Activated T-cell treated with anti-CD3 and anti-CD28 coated beads for 4 hours (primary cell): ENCODE data around the gene UTF1.
"Not testable (repeated sequence)": the region's sequence is repeated elsewhere in the genome, so short reads cannot be mapped to it uniquely, and the experiment has no call there.

Source experiments
- DNase-seq: peaks from one replicate; pipeline ENCODE4 v3.0.0-alpha.2; 2020

The UTF1 gene

DNA sequence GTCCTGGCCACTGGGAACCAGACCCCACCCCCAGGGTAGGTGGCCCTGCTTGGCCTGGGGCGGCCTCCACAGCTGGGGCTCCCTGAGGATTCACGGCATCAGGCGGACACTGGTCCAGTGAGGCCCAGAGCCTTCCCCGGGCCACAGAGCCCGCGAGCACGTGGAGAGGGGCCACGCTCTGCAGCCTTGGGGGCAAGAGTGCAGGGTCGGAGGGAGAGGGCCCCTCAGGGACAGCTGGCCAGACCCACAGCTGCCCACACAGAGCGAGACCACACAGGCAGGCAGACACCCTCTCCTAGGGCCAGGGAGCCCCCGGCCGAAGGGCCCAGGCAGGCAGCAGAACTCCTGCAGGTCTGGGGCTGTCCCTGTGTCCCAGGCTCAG, 18.3 kb downstream of the UTF1 start:
- DNase-seq = no peak

DNA sequence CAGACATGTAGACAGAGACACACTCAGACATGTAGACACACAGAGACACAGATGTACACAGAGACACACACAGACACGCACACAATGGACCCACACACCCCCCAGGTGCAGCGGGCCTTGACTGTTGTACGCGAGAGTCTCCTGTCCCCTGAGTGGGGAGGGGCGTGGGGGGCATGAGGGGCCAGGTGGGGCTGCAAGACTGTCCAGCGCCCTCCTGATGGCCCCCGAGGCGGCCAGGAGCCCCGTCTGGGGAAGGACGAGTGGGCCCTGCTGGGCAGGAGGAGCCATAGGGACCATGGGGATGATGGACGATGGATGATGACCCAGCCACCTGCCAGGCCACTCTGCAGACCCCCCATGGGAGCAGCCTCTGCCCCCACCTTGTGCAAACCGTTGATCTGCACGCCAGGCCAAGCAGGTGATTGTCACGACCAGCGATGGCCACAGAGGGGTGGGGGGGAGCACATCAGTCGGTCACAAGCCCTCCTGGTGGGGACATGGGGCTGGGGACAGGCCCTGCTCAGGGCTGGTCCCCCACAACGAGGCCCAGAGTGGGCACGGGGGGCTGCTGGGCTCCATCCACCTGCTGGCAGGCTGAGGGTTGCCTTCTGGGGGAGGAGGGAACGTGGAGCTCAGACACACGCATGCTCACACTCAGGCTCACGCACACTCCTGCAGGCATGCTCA, 19.2 kb downstream of the UTF1 start:
- DNase-seq = no peak

DNA sequence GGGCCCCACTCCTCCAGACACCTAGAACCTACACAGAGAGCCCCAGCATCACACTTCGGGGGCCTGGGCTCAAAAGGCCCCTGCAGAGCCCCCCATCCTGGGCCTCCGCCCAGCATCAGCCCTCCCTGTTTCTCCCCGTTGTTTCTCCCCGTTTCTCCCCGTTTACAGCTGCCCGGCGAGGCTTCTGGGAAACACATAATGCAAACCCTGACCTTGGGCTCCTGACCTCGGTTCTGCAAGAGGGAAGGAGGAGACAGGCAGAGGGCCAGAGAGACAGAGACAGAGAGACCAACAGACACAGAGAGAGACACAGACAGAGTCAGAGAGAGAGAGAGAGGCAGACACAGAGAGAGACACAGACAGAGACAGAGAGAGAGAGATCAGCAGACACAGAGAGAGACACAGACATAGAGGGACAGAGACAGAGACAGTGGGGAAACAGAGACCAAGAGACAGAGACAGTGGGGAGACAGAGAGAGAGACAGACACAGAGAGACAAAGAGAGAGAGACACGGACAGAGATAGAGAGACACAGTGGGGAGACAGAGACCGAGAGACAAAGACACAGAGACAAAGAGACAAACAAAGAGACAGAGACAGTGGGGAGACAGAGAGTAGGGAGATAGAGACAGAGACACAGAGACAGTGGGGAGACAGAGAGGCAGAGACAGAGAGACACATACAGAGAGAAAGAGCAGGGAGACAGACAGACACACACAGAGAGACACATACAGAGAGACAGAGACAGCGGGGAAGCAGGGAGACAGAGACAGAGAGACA, 20.1 kb downstream of the UTF1 start:
- no peak for DNase-seq

DNA sequence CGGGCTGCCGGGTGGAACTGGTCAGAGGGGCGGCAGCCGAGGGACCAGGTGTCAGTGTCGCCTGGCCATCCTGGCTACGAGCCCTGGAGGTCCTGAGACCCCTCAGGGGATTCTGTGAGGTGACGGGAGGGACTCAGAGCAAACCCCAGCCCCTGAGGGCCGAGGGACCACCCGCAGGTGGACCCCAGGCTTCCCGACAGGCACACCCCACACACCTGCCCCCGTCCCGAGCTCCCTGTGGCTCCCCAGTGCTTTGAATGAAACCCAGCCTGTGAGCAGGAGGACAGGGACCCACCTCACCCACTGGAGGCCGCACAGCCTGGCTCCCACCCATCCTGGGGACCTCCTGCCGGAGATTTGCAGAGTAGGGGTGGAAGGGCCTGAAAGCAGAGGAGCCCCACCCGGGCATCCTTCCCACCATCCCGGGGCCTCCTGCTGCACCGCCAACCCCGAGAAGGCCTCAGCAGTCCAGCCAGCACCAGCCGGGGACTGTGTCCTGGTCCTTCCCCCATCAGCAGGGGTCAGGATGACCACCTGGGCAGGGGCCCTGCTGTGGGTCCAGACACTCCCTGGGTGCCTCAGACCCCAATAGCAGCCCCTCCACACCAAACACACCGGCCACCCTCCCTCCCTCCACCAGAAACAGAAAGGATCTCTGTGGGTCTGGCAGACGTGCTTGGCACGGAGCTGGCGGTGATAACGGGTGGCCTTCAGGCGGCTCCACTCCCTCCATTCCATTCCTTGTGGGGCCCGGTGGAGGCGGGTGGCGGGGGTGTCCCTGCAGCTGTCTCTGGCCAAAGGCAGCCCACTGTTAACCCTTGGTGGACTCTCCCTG, 21.6 kb downstream of the UTF1 start:
- DNase-seq = no peak

DNA sequence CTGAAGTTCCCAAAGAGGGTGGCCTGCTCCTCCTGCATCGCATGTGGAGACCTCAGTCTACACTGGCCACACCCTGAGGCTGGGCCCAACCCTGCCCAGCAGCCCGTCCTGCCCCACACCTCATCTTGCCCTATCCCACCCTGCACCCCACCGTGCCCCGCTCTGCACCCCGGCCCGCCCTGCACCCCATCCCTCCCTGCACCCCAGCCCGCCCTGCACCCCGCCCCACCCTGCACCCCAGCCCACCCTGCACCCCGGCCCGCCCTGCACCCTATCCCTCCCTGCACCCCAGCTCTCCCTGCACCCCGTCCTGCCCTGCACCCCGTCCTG, 22.2 kb downstream of the UTF1 start:
- DNase-seq = no peak

DNA sequence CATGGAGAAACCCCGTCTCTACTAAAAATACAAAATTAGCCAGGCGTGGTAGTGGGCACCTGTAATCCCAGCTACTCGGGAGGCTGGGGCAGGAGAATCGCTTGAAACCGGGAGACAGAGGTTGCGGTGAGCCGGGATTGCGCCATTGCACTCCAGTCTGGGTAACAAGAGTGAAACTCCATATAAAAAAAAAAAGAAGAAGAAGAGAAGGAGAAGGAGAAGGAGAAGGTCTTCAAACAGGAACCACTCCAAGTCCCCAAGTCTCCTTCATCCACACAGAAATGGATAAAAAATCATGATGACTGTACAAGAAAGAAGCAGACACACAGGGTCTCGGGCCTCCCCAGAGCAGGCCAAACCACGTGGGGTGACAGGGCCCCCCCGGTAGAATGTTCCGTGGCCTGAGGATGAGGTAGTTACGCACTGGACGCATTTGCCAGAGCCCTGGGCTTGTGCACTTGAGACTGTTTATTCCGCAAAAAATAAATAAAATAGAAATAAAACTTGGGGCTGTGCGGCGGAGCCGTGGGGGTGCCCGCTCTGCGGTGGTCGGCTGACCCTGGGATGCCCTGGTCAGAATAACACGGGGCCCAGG, 23.4 kb downstream of the UTF1 start:
- DNase-seq = no peak

GRCh38 chr10:133254421-133255120, 24.6 kb downstream of the UTF1 start:
- DNase-seq = no peak

DNA sequence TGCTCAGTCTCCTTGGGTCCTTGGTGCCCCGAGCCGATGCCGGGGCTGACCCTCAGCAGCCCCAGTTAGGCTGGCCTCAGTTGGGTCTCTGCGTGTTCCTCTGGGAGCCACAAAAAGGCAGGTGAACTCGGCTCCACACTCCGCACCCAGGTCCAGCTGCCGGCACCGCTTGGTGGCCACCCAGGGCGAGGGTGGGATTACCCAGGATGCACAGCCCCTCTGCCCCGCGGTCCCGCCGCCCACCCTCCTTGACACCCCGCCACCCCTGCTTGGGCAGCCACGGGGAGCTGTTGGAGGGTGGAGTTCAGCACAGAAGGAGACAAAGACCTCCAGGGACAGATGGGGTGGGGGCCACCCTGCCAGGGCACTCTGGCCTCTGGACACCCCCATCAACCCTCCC, 25.3 kb downstream of the UTF1 start:
- no peak for DNase-seq

DNA sequence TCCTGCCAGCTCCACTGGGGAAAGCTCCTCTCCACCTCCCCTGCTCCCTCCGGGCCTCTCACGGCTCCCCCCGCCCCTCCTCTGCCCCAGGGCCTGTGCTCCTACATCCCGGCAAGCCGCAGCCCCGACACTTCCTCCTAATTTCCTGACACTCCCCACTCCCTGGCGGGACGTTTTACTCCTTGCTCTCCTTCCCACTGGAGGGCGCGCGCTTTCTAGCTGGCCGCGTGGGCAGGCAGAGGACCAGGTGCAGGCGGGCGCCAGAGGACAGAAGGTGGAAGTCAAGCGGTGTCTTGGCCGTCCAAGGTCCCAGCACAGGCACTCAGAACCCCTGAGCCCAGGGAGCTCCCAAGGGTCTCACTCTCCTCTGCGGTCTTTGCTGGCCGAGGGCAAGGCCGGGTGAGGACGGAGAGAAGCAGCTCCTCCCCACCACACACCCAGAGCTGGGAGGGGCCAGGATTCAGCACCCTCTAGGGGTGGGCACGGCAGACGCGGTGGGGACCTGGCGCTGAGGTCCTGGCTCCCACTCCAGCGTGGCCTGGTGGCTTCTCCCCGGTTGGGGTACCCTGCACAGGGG, 27.6 kb downstream of the UTF1 start:
- no peak for DNase-seq

DNA sequence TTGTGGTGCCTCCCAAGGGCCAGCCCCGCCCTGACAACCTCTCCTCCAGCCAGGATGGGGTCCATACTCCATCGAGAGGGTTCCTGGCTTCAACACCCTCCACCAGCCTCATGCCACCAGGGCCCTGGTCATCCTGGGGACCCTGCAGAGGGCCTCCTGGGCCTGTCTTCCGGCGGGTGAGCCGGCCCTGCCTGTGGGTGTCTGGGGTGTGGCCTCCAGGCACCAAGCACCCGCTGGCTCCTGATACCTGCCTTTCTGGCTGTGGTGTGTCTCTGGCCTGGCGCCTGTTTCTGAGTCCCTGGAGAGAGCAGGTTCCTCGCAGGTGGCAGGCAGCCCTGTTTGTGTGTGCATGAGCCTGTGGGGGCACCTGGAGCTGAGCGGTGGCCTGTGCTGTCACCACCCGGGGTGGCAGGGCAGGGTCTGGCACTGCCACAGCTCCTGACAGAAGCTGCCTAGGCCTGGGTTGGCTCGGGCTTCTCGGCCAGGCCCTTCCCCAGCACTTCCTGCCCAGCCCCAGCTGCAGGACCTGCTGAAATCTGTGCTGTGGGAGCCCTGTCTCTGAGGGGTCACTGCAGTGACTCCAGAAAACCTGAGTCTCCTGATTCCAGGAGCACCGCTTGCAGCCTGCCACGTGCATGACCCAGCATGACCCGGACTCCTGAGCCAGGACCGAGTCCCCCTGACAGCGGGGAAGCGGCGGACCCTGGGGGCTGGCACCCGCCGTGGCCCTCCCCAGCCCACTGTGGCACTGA, 28.2 kb downstream of the UTF1 start:
- no peak for DNase-seq

DNA sequence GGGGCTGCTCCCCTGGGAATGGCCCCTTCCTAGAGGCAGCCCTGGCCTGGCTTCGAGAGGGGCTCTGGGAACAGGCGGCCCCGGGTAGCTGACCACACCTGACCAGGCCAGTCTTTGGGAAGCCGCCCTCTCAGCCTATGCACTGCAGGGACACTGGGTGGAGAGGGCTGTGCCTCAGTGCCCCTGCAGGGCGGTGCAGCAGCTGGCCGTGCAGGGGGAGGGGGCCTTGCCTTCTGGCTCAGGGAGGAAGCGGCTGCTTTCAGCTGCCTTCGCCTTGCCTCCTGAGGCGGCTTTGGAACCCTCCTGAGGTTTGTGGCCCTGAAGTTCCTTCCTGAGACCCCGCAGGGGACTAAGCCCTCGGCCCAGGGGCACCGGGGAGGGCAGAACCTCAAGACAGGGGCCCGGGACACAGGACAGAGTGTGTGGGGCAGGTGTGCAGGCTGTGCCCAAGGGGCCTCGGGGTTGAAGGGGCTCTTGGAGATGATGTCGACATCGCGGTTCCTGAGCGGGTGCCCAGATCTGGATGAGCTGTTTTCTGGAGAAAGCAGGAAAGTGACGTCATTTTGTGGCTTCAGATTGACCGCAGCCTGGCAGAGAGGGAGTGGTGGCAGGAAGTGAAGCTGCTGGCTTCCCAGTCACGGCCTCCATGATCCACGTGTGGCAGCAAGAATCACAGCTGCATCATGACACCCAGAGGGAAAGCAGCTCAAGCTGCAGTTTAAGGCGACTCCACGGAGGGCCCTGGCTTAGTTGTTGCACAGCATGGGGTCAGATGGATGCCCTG, 29.0 kb downstream of the UTF1 start:
- peak; percentile 78 for DNase-seq

- DNase-seq = no peak
These were observed 29.6 kb downstream of the UTF1 start for GRCh38 chr10:133259602-133259989.

DNA sequence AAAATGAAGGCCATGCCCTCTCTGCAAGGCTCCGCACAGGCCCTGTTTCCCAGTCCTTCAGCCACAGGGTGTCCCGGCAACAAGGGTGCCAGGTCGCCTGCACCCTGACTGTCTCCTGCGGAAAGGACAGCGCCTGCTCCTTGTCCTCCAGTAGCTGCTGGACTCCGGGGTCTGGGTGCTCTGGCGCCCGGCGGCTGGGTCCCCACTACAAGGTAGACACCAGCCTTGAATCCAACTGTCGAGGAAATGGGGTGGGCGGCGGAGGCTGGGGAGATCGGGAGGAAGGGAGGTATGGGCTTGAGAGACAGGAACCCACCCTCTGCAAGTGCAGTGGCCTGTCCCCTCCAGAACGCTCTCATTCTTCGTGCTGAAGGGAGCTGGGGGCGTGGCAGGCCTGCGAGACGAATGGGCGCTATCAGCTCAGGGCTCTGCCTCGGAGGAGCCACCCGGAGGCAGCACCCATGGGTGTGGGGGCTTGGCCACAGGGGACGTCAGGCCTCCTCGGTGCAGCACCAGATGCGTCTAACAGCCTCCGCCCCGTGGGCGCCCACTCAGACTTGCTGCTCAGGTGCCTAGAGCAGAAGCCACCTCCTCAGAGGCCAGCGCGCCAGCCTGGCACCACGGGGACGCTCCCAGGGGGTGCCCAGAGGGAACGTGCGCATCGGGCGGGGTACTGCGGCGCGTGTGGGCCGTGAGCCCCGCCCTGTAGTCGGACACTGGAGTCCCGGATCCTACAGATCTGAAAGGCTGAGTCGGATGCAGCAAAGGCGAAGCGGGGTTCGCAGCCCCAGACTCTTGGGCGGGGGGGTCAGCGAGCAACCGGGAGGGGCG, 31.1 kb downstream of the UTF1 start:
- DNase-seq = peak; percentile 42

- peak; percentile 69 for DNase-seq
These were observed 31.8 kb downstream of the UTF1 start for GRCh38 chr10:133261726-133262325.

GRCh38 chr10:133262696-133263095, 32.7 kb downstream of the UTF1 start:
- DNase-seq = no peak

GRCh38 chr10:133263674-133264073, 33.7 kb downstream of the UTF1 start:
- DNase-seq = no peak

- DNase-seq = no peak
These were observed 34.4 kb downstream of the UTF1 start for GRCh38 chr10:133264461-133264860.

DNA sequence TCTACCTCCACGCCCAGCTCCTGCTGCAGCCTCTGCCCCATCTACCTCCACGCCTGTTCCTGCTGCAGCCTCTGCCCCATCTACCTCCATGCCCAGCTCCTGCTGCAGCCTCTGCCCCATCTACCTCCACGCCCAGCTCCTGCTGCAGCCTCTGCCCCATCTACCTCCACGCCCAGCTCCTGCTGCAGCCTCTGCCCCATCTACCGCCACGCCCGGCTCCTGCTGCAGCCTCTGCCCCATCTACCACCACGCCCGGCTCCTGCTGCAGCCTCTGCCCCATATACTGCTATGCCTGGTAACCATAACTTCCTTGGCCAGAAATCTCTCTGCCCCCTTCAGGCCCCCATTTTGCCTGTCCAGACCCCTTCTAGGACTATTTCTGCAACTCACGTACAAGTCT, 35.0 kb downstream of the UTF1 start:
- DNase-seq = not testable (repeated sequence)

DNA sequence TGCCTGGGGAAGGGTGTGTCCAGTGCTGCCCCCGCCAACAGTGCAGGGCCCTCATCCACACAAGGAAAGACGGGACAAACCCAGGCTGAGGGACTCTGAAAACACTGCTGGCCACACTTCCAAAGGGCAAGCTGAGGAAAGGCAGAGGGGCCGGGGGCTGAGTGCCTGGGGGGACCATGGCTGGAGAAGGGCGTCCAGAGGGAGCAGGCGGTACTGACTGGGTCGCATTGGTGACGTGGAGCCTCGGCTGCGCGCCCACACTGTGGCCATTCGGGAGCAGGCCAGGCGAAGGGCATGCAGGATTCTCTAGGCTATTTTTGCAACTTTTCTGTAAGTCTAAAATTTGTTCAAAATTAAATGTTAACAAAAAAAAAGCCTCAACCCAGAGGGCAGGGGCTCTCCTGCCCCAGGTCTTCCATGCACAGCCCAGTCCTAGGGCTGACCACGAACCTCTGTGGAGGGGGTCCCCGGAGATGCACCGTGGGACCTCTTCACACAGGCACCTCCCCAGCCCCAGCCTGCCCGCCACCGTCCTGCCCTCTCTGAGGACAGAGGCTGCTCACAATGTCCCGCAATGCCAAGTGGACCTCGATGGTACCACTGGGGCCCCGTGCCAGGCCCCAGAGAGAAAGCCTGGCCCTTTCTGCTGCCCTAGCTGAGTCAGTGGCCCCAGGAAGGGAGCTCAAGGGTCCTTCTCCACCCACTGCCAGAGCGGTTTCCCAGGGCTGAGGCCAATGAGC, 36.2 kb downstream of the UTF1 start:
- no peak for DNase-seq
